ENCODE measurements around the gene ACKR4.

- TF ChIP-seq, protein P1, sequence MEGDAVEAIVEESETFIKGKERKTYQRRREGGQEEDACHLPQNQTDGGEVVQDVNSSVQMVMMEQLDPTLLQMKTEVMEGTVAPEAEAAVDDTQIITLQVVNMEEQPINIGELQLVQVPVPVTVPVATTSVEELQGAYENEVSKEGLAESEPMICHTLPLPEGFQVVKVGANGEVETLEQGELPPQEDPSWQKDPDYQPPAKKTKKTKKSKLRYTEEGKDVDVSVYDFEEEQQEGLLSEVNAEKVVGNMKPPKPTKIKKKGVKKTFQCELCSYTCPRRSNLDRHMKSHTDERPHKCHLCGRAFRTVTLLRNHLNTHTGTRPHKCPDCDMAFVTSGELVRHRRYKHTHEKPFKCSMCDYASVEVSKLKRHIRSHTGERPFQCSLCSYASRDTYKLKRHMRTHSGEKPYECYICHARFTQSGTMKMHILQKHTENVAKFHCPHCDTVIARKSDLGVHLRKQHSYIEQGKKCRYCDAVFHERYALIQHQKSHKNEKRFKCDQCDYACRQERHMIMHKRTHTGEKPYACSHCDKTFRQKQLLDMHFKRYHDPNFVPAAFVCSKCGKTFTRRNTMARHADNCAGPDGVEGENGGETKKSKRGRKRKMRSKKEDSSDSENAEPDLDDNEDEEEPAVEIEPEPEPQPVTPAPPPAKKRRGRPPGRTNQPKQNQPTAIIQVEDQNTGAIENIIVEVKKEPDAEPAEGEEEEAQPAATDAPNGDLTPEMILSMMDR (IDR thresholded peaks at IDR 0.05 in 4 of 5, conservative IDR thresholded peaks at IDR 0.05 in 1 of 5), result no peak
- TF ChIP-seq POLR2A (IDR thresholded peaks at IDR 0.05), result no peak
These were observed 33.5 kb upstream of the ACKR4 start for GRCh38 chr3:132563420-132564069.

All from gastrocnemius medialis (tissue), 4 donors.